HEK293T (cell line): ENCODE measurements around the gene EIF1AD.

Experiments used
- ARNT ChIP-seq: fragments of 450-650 bp; IDR thresholded peaks from 2 replicates; pipeline ENCODE4 v1.6.1; 2017; ENCODE audit warnings: mild to moderate bottlenecking
- CTBP1 ChIP-seq: fragments of 450-650 bp; IDR thresholded peaks from 2 replicates; pipeline ENCODE4 v1.6.1; 2016; ENCODE audit warnings: borderline replicate concordance
- ELF4 ChIP-seq: fragments of 450-650 bp; IDR thresholded peaks from 2 replicates; pipeline ENCODE4 v1.6.1; 2017; ENCODE audit warnings: antibody characterized with exemption
- FOXM1 ChIP-seq: fragments of 450-650 bp; IDR thresholded peaks from 2 replicates; pipeline ENCODE4 v1.6.1; 2017; ENCODE audit warnings: mild to moderate bottlenecking, borderline replicate concordance
- HDGF ChIP-seq: fragments of 450-650 bp; IDR thresholded peaks from 2 replicates; pipeline ENCODE4 v1.6.1; 2017; ENCODE audit warnings: antibody characterized with exemption, borderline replicate concordance
- L3MBTL2 ChIP-seq: fragments of 450-650 bp; conservative IDR thresholded peaks from 2 replicates; pipeline ENCODE4 v1.6.1; 2016; ENCODE audit warnings: mild to moderate bottlenecking
- SP1 ChIP-seq: fragments of 450-650 bp; IDR thresholded peaks from 2 replicates; pipeline ENCODE4 v1.6.1; 2017
- SUZ12 ChIP-seq: fragments of 450-650 bp; IDR thresholded peaks from 2 replicates; pipeline ENCODE4 v1.6.1; 2016; ENCODE audit warnings: mild to moderate bottlenecking
- TARDBP ChIP-seq: fragments of 450-650 bp; IDR thresholded peaks from 2 replicates; pipeline ENCODE4 v1.6.1; 2016

DNA sequence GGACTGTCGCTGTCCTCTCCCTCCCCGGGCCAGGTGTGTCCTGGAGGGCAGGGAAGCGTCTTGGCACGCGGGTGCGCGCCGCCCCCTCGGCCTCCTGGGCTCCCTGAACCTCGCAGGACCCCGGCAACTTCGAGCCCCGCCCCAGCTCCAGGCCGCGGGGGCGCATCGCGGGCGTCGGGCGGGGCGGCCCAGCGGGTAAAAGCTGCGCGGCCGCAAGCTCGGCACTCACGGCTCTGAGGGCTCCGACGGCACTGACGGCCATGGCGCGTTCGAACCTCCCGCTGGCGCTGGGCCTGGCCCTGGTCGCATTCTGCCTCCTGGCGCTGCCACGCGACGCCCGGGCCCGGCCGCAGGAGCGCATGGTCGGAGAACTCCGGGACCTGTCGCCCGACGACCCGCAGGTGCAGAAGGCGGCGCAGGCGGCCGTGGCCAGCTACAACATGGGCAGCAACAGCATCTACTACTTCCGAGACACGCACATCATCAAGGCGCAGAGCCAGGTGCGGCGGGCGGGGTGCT, 9.9 kb upstream of the EIF1AD start, which contains the start of gene CST6:
- TF ChIP-seq ELF4 (no peak), L3MBTL2 (no peak), FOXM1 (no peak), ARNT (no peak), SP1 (no peak), SUZ12 (no peak), CTBP1 (no peak), HDGF (no peak), TARDBP (no peak)
